GM19463 (cell line): ENCODE data around the gene CCSER1.
"Not testable (repeated sequence)": the region's sequence is repeated elsewhere in the genome, so short reads cannot be mapped to it uniquely, and the experiment has no call there.

Source experiments
- ATAC-seq: cut with Tn5 transposase; IDR thresholded peaks from one replicate; pipeline ENCODE4 v1.9.1; 2021; ENCODE audit warnings: mild to moderate bottlenecking, moderate library complexity; ENCODE audit not compliant: unreplicated experiment

CCSER1 gene

GRCh38 chr4:90425893-90426292 is 298.7 kb downstream of the CCSER1 start:
- no peak for ATAC-seq

GRCh38 chr4:90438522-90438921 is 311.3 kb downstream of the CCSER1 start:
- ATAC-seq = no peak

GRCh38 chr4:90441770-90442169 is 314.6 kb downstream of the CCSER1 start:
- no peak for ATAC-seq

GRCh38 chr4:90442619-90443018 is 315.4 kb downstream of the CCSER1 start:
- no peak for ATAC-seq

GRCh38 chr4:90443231-90443630 is 316.0 kb downstream of the CCSER1 start:
- ATAC-seq = no peak

- no peak for ATAC-seq
Observed at GRCh38 chr4:90444904-90445303, 317.7 kb downstream of the CCSER1 start.

GRCh38 chr4:90445380-90445779 is 318.2 kb downstream of the CCSER1 start:
- ATAC-seq = no peak

GRCh38 chr4:90449626-90450025 is 322.4 kb downstream of the CCSER1 start:
- ATAC-seq = no peak

GRCh38 chr4:90456891-90457290 is 329.7 kb downstream of the CCSER1 start:
- no peak for ATAC-seq

- no peak for ATAC-seq
Observed at GRCh38 chr4:90457817-90458216, 330.6 kb downstream of the CCSER1 start.

- ATAC-seq = no peak
Observed at GRCh38 chr4:90458576-90458975, 331.4 kb downstream of the CCSER1 start.

- ATAC-seq = no peak
Observed at GRCh38 chr4:90474484-90474883, 347.3 kb downstream of the CCSER1 start.

GRCh38 chr4:90476019-90476418 is 348.8 kb downstream of the CCSER1 start:
- ATAC-seq = no peak

- ATAC-seq = no peak
Observed at GRCh38 chr4:90476586-90476985, 349.4 kb downstream of the CCSER1 start.

- ATAC-seq = not testable (repeated sequence)
Observed at GRCh38 chr4:90484894-90485293, 357.7 kb downstream of the CCSER1 start.

GRCh38 chr4:90486346-90486745 is 359.2 kb downstream of the CCSER1 start:
- no peak for ATAC-seq

GRCh38 chr4:90495211-90495610 is 368.0 kb downstream of the CCSER1 start:
- no peak for ATAC-seq

- no peak for ATAC-seq
Observed at GRCh38 chr4:90495936-90496335, 368.7 kb downstream of the CCSER1 start.

GRCh38 chr4:90498175-90498574 is 371.0 kb downstream of the CCSER1 start:
- no peak for ATAC-seq

- ATAC-seq = no peak
Observed at GRCh38 chr4:90503677-90504076, 376.5 kb downstream of the CCSER1 start.

GRCh38 chr4:90515191-90515590 is 388.0 kb downstream of the CCSER1 start:
- no peak for ATAC-seq

GRCh38 chr4:90528551-90528950 is 401.4 kb downstream of the CCSER1 start:
- ATAC-seq = no peak

- no peak for ATAC-seq
Observed at GRCh38 chr4:90536408-90536807, 409.2 kb downstream of the CCSER1 start.

- no peak for ATAC-seq
Observed at GRCh38 chr4:90537491-90537890, 410.3 kb downstream of the CCSER1 start.
